Activated T-helper 17 cell treated with anti-CD3 and anti-CD28 coated beads, Interleukin-2, amount 50 U/mL, for 72 hours (primary cell): Measurements from ENCODE around the gene U2AF1L4. TPM values are rescaled to one million over a fixed set of nuclear protein-coding genes. Genes with fewer than 3 reads are reported as not detected.
"Not testable (repeated sequence)": the region's sequence is repeated elsewhere in the genome, so short reads cannot be mapped to it uniquely, and the experiment has no call there.

Source experiments
- ATAC-seq: fragments of 150-1000 bp; cut with Tn5 transposase; replicated peaks from 2 replicates; pipeline ENCODE4 v1.10.0; 2021; ENCODE audit warnings: mild to moderate bottlenecking, moderate library complexity
- H3K27ac Mint-ChIP-seq: one replicate; pipeline ENCODE4 v1.8.0; 2022; ENCODE audit warnings: mixed read lengths
- H3K27me3 Mint-ChIP-seq: one replicate; pipeline ENCODE4 v1.8.0; 2022; ENCODE audit warnings: mixed read lengths
- H3K36me3 Mint-ChIP-seq: one replicate; pipeline ENCODE4 v1.8.0; 2022; ENCODE audit warnings: low read depth, mild to moderate bottlenecking, mixed read lengths
- H3K4me1 Mint-ChIP-seq: one replicate; pipeline ENCODE4 v1.8.0; 2022; ENCODE audit warnings: mixed read lengths
- H3K4me3 Mint-ChIP-seq: one replicate; pipeline ENCODE4 v1.8.0; 2022; ENCODE audit warnings: mild to moderate bottlenecking, mixed read lengths
- H3K9me3 Mint-ChIP-seq: one replicate; pipeline ENCODE4 v1.8.0; 2022; ENCODE audit warnings: mixed read lengths
- total RNA-seq, 2 donors: library from RNA; stranded (reverse); gene quantifications; one replicate each; pipeline ENCODE4 v1.2.3, GENCODE V29; 2022

U2AF1L4 gene
- total RNA-seq, 2 donors from 2014 or later, result 17.8 to 21.6 TPM

DNA sequence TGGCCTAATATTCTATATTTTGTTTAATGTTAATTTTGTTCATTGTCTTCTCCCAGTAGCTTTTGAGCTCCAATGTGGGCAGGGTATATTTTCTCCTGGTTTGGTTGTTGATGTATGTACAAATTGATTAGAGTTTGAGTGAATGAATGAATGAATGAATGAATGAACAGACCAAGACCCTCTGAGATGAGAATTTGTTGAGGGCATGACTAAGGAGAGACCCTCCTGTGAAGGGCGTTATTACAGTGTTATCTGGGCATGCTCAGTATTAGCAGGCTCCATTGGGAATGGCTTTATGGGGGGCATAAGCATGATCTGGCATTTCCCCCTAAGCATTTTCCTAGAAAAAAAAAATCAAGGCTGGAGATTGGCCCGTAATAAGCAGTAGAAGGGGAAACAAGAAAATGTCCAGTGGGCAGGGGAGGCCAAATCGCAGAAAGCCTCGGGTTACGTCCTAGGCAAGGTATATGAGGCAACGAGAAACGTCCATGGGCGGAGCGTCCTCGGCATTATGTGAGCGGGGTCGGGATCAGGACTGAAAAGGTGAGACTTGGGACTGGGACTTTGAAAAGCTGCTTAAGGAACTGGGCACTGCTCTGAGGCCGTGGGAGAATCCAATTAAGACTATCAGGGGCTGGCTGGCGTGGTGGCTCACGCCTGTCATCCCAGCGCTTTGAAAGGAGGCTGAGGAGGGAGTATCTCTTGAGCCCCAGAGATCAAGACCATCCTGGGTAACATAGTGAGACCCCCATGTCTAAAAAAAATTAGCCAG is 29.2 kb upstream of the U2AF1L4 start:
- no peaks in the 10 kb centered on the region for H3K36me3 Mint-ChIP-seq
- H3K27ac Mint-ChIP-seq, result no peak overlapping the region
- peak overlapping the region; percentile 81 for H3K4me3 Mint-ChIP-seq
- H3K27me3 Mint-ChIP-seq, result no peaks in the 10 kb centered on the region
- no peaks in the 10 kb centered on the region for H3K9me3 Mint-ChIP-seq
- no peak for ATAC-seq
- peaks cover 9% of the 10 kb centered on the region for H3K4me1 Mint-ChIP-seq

DNA sequence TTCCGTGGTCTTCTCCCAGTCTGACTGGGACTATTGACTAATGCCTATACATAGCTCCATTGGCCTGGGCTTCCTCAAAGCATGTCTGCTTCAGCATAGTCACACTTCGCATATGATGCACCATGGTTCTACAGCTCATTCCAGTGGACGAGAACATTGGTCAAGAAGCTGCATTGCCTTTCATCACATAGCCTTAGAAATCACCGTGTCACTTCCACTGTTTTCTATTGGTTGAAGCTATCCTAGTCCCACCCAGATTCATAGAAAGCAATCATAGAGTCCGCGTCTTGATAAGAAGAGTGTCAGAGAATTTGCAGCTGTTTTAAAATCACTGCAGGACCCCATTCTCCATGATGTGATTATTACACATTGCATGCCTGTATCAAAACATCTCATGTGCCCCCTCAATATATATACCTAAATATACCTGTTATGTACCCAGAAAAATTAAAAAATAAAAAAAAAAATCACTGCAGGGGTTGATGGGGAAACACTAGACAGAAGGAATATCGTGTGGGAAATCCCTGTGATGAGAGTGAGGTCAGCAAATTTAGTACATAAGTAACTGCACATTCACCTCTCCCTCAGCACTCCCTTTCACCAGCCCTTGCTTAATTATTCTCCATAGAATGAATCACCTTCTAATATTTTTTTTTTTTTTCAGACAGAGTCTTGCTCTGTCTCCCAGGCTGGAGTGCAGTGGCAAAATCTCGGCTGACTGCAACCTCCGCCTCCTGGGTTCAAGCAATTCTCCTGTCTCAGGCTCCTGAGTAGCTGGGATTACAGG is 28.0 kb upstream of the U2AF1L4 start:
- H3K4me1 Mint-ChIP-seq, result peaks cover 9% of the 10 kb centered on the region
- no peak for ATAC-seq
- no peak overlapping the region for H3K27ac Mint-ChIP-seq
- peaks cover 11% of the 10 kb centered on the region for H3K36me3 Mint-ChIP-seq
- no peak overlapping the region for H3K4me3 Mint-ChIP-seq
- no peaks in the 10 kb centered on the region for H3K9me3 Mint-ChIP-seq
- H3K27me3 Mint-ChIP-seq, result no peaks in the 10 kb centered on the region

DNA sequence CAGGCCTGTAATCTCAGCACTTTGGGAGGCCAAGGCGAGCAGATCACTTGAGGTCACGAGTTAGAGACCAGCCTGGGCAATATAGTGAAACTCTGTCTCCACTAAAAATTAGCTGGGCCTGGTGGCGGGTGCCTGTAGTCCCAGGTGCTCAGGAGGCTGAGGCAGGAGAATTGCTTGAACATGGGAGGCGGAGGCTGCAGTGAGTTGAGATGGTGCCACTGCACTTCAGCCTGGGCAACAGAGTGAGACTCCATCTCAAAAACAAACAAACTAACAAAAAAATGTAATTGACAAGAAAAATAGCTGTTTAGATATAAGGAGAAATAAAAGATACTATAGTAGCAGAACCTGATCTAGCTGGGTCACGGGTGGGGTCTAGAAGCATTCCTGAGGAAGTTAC is 27.1 kb upstream of the U2AF1L4 start:
- ATAC-seq, H3K27me3 Mint-ChIP-seq, H3K4me3 Mint-ChIP-seq, H3K9me3 Mint-ChIP-seq, H3K27ac Mint-ChIP-seq, H3K4me1 Mint-ChIP-seq: not testable (repeated sequence)
- peaks cover 13% of the 10 kb centered on the region for H3K36me3 Mint-ChIP-seq

DNA sequence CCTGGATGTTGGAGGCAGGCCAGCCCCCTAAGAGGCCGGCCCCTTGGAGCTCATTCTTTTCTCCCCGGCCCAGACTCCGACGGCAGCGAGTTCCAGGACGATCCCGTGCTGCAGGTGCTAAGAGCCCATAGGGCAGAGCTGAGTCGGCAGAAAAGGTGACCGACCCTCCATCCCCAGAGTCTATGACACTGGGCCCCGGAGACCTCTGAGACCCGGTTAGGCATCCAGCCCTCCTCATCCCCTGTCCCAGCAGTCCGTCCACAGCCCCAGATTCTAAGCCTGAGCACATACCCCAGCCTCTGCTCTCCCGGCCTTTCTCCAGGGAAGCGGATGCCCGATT is 22.8 kb upstream of the U2AF1L4 start:
- H3K27ac Mint-ChIP-seq, result no peak overlapping the region
- peaks cover 29% of the 10 kb centered on the region for H3K36me3 Mint-ChIP-seq
- H3K27me3 Mint-ChIP-seq, result no peaks in the 10 kb centered on the region
- ATAC-seq, result no peak
- H3K4me1 Mint-ChIP-seq, result no peaks in the 10 kb centered on the region
- H3K4me3 Mint-ChIP-seq, result no peak overlapping the region
- H3K9me3 Mint-ChIP-seq, result no peaks in the 10 kb centered on the region

DNA sequence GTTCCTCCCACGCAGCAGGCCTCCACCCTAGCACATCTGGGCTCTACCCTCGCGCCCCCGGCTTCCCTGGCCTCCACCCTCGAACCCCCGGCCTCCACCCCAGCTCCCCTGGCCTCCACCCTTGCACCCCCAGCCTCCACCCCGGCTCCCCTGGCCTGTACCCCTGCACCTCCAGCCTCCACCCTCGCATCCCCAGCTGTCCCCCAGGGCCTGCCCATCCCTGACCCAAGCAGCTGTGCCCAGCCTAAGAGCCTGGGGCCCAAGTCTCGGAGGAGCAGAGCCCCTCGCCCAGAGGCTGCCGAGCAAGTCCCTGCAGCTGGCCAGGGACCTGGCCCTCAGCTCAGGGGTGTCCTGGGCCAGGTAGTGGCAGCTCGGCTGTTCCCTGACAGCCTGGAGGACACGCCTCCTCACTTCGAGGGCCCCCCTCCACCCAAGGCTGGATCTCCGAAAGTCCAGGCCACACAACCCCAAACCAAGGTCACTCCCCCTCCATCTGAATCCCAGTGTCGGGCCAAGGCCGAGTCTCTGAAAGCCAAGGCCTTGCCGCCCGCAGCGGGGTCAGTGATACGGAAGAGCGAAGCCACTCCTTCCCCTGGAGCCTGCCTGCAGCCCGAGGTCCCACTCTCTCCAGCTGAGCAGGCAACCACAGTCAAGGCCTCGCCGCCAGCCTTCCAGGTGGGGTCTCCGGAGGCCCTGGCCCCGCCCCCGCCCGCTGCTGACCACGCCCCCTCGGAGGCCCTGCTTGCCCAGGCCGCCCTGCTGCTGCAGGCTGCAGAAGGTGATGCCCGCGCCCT is 22.3 kb upstream of the U2AF1L4 start:
- no peak for ATAC-seq
- Mint-ChIP-seq H3K27me3 (no peaks in the 10 kb centered on the region), H3K9me3 (no peaks in the 10 kb centered on the region), H3K27ac (no peak overlapping the region), H3K4me3 (no peak overlapping the region), H3K36me3 (peaks cover 31% of the 10 kb centered on the region), H3K4me1 (no peaks in the 10 kb centered on the region)

DNA sequence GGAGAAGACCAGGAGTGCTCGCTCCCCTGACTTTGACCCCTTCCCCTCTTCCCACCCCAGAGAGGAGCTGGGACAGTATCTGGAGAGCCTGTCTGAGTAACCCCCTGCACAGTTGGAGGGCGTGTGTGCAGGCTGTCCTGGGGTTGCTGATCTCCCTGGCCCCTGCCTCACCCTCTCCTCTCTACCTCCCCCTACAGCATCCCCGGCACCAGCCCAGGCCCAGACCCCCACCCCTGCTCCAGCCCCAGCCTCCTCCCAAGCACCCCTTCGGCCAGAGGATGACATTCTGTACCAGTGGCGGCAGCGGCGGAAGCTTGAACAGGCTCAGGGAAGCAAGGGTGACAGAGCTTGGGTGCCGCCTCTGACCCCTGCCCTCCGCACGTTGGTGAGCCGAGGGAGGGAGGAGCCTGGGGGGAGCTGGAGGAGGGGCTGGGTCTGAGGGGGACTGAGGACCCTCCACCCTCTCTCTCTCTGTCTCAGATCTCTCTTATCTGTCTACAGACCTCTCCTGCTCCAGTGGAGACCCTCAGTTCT is 21.4 kb upstream of the U2AF1L4 start:
- peaks cover 39% of the 10 kb centered on the region for H3K36me3 Mint-ChIP-seq
- no peak overlapping the region for H3K27ac Mint-ChIP-seq
- no peak overlapping the region for H3K4me3 Mint-ChIP-seq
- no peaks in the 10 kb centered on the region for H3K9me3 Mint-ChIP-seq
- no peaks in the 10 kb centered on the region for H3K27me3 Mint-ChIP-seq
- ATAC-seq, result no peak
- no peaks in the 10 kb centered on the region for H3K4me1 Mint-ChIP-seq

DNA sequence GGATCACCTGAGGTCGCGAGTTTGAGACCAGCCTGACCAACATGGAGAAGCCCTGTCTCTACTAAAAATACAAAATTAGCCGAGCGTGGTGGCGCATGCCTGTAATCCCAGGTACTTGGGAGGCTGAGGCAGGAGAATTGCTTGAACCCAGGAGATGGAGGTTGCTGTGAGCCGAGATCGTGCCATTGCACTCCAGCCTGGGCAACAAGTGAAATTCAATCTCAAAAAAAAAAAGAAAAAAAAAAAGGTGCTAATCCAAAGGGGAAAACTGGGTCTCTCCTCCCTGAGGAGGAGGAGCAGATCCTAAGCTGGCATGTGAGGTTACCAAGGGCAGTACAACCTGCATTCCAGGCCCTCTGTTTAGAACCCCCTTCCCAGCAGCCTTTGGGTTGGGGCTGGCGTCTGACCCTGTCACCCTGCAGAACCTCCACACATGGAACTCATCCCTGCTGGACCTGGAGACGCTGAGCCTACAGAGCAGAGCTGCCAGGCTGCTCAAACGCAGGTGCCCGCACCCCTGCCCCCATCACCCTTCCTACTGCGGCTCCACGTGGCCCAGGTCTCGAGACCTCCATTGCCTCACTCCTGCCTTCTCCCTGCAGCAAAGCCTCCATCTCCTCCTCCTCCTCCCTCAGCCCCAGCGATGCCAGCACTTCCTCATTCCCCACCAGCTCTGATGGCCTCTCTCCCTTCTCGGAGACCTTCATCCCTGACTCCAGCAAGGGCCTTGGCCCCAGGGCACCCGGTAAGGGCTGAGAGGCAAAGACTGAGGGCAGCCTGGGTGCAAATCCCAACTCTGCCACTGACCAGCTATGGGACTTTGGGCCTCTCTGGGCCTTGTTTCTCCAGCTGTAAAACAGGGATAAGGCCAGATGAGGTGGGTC is 19.5 kb upstream of the U2AF1L4 start:
- Mint-ChIP-seq H3K4me3 (no peak overlapping the region), H3K36me3 (peaks cover 39% of the 10 kb centered on the region), H3K27me3 (no peaks in the 10 kb centered on the region), H3K9me3 (no peaks in the 10 kb centered on the region), H3K4me1 (peaks cover under 1% of the 10 kb centered on the region), H3K27ac (no peak overlapping the region)
- ATAC-seq, result no peak

DNA sequence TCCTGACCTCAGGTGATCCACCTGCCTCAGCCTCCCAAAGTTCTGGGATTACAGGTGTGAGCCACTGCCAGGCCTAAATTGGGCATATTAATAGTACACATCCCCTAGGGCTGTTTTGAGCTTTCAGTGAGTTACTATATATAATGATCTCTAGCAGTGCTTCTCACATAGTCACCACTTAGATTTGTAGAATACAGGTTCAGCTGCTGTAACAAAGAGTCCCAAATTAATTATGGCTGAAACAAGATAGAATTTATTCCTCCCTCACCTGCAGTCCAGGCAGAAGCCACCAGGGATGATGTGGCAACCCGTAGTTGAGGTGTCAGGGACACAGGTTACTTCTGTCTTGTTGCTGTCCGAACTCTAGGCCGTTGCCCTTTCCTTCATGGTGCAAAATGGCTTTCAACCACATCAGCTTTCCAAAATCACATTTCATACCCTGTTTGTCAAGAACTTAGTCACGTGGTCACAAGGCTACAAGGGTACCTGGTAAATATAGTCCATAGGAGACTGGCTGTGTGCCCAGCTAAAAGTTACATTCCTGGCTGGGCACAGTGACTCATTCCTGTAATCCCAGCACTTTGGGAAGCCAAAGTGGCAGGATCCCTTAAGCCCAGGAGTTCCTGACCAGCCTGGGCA is 15.6 kb upstream of the U2AF1L4 start:
- peaks cover 31% of the 10 kb centered on the region for H3K36me3 Mint-ChIP-seq
- no peak for ATAC-seq
- no peak overlapping the region for H3K4me3 Mint-ChIP-seq
- H3K4me1 Mint-ChIP-seq, result peaks cover 9% of the 10 kb centered on the region
- no peak overlapping the region for H3K27ac Mint-ChIP-seq
- H3K27me3 Mint-ChIP-seq, result no peaks in the 10 kb centered on the region
- H3K9me3 Mint-ChIP-seq, result no peaks in the 10 kb centered on the region

DNA sequence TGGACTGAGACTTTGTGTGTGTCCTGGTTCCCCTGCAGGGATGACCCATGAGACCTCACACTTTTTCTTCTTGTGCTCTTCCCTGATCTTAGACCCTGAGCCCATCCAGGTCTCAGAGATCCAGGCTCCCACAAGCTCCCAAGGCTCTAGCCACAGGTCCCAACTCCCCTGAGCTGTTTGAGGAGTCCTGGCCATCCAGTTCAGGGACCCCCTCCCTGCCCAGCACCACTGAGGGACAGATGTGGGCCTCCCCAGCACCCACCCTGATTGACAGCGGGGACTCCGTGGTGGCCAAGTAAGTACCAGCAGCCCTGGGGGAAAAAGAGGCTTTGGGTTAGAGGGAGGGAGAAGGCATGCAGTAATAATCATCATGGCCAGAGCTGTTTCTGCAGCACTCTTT is 14.5 kb upstream of the U2AF1L4 start:
- Mint-ChIP-seq H3K4me1 (peaks cover 14% of the 10 kb centered on the region), H3K27me3 (no peaks in the 10 kb centered on the region), H3K4me3 (peak overlapping the region; percentile 86), H3K9me3 (no peaks in the 10 kb centered on the region), H3K36me3 (peaks cover 32% of the 10 kb centered on the region), H3K27ac (peak overlapping the region; percentile 20)
- ATAC-seq, result no peak

DNA sequence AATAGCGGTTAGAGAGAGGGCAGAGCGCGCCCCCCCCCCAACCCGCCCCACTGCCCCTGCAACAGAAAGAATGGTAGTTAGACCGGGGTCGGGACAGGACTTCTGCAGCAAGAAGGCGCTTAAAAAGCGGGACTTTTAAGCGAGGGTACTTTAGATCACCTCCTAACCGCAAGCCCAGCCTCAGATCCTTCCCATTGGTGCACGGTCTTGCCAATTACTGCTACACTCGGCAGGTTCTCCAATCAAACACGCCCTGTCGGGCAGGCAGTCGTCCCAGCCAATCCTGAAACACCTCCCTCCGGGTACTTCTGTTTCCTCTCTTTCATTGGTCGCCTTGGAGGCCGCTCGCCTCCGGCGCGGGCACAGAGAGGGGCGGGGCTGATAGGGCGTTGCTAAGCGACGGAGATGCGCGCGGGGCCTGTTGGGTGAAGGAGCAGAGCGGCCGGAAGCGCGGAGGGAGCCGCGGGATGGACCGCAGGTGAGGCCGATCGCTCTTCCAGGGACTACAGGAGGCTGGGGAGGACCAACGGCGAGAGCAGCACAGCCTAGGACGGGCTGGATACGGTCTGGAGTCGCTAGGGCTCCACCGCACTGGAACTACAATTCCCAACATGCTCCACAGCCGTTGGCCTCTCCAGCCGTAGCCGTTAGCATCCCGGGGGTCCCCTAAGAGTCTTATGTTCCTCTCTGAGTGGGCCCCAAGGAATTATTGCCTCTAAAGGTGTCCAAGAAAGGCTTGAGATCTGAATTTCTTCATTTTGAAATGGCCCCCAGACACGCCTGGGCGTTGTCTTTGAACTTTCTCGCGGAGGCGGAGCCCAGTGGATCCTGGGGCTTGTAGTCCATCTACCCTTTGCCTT is 12.8 kb upstream of the U2AF1L4 start, which contains the start of gene PROSER3:
Gene PROSER3, plus strand, starts transcription at position 428 of the 860 bp plus-strand sequence. Its CDS starts 40 bp downstream, at position 468.
- H3K4me3 Mint-ChIP-seq, result peak within 1 kb of the TSS; percentile 86
- no peaks in the 10 kb centered on the region for H3K27me3 Mint-ChIP-seq
- H3K4me1 Mint-ChIP-seq, result peaks cover 14% of the 10 kb centered on the region
- peak; percentile 99 for ATAC-seq
- peak within 1 kb of the TSS; percentile 93 for H3K27ac Mint-ChIP-seq
- peaks cover 22% of the 10 kb centered on the region for H3K36me3 Mint-ChIP-seq
- H3K9me3 Mint-ChIP-seq, result no peaks in the 10 kb centered on the region

DNA sequence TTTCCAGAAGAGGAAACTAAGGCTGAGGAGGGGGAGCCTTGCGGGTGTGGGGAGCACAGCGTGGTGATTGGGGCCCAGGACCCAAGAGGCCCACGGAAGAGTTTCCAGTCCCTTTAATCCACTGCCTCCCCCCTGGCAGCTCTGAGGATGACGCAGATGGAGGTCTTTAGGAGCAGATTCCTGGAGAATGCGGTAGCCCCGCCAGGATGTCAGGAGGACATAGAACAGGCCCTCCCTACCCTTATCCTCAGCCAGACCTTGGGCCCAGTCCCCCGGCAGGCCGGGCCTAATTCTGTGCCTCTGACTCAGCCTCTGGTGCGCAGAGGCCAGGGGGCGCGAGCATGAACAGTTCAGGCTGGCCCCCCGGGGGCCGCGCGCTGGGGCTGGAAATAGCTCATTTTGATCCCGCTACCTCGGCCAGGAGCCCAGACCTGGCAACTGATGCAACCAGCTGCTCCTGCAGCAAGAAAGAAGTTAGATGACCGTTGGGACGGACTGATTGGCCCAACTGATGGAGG is 12.1 kb upstream of the U2AF1L4 start:
- Mint-ChIP-seq H3K4me3 (peak overlapping the region; percentile 86), H3K9me3 (no peaks in the 10 kb centered on the region), H3K36me3 (peaks cover 18% of the 10 kb centered on the region), H3K27ac (peak overlapping the region; percentile 93), H3K27me3 (no peaks in the 10 kb centered on the region), H3K4me1 (peaks cover 14% of the 10 kb centered on the region)
- ATAC-seq, result no peak

DNA sequence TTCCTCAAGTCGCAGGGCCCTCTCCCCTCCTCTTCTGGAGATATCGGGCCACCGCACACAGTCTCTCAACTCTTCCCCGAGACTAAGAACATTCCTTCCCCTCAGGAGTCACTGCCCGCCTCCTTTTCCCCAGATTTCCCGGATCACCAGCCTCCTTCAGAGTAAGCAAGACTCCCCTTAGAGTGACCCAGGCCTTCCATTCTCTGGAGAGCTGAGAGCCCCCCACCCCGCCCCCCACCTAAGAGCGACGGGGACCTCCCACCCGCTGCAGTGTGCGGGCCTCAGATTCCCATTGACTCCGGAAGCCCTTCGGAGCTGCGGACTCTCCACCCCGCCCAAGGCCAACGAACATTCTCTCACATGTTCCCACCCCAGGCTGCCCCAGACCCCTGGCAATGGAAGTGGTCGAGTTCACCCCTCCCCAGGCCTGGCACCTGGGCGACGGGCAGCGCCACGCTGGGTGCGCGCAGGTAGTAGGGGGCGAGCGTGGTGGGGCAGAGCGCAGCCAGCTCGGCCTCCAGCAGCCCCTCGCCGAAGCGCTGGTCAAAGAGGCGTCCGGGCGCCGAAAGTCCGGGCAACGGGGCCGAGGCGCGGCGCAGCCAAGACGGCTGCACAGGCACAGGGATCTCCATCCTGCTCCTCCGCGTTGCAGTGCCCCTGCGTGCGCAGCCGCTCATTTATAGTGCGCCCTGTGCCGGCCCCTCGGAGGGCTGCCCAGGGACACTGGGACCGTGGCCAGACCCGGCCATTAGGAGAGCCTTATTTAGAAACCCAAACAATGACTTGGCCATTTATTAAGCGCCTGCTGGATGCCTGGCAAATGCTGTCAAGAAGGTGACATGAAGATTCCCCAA is 11.4 kb upstream of the U2AF1L4 start, which contains the start of gene HSPB6:
Gene HSPB6, minus strand, starts transcription at position 653 of the 854 bp plus-strand sequence. Its CDS starts 21 bp downstream, at position 632.
- H3K27ac Mint-ChIP-seq, result peak within 1 kb of the TSS; percentile 93

More for the DNA sequence above, 11.4 kb upstream of the U2AF1L4 start, which contains the start of gene HSPB6:
- Mint-ChIP-seq H3K36me3 (peaks cover 12% of the 10 kb centered on the region), H3K9me3 (no peaks in the 10 kb centered on the region), H3K27me3 (no peaks in the 10 kb centered on the region), H3K4me1 (peaks cover 14% of the 10 kb centered on the region), H3K4me3 (peak within 1 kb of the TSS; percentile 86)
- ATAC-seq, result no peak
